ENCODE measurements around the gene ZNF219.
A peak's percentile ranks its signal among the peaks of the same experiment; 100 is the strongest.

The ZNF219 gene

GRCh38 chr14:21063479-21063878 lies 35.0 kb downstream of the ZNF219 start:
- no peak for DNase-seq

- DNase-seq: no peak
Observed at GRCh38 chr14:21061347-21061668, 37.1 kb downstream of the ZNF219 start.

- DNase-seq: no peak
Observed at GRCh38 chr14:21060614-21061346, 37.7 kb downstream of the ZNF219 start.

GRCh38 chr14:21059842-21060613 lies 38.4 kb downstream of the ZNF219 start:
- DNase-seq: no peak

- DNase-seq: no peak
Observed at GRCh38 chr14:21058903-21059302, 39.6 kb downstream of the ZNF219 start.

GRCh38 chr14:21057803-21058675 lies 40.4 kb downstream of the ZNF219 start, which contains the start of gene RNASE8:
RNASE8 (plus strand) TSS chr14:21057822; CDS start chr14:21057893, 71 bp downstream.
- DNase-seq: no peak

GRCh38 chr14:21056520-21057163 lies 41.8 kb downstream of the ZNF219 start:
- DNase-seq: no peak

- DNase-seq: no peak
Observed at GRCh38 chr14:21055432-21056117, 42.9 kb downstream of the ZNF219 start.

- no peak for DNase-seq
Observed at GRCh38 chr14:21054768-21055145, 43.7 kb downstream of the ZNF219 start.

GRCh38 chr14:21054123-21054767 lies 44.2 kb downstream of the ZNF219 start:
- no peak for DNase-seq

GRCh38 chr14:21053184-21054122 lies 45.0 kb downstream of the ZNF219 start:
- no peak for DNase-seq

GRCh38 chr14:21050597-21050996 lies 47.9 kb downstream of the ZNF219 start:
- DNase-seq: no peak

- DNase-seq: no peak
Observed at GRCh38 chr14:21049271-21049673, 49.2 kb downstream of the ZNF219 start.

- DNase-seq: no peak
Observed at GRCh38 chr14:21048638-21049037, 49.8 kb downstream of the ZNF219 start.

GRCh38 chr14:21047378-21047781 lies 51.1 kb downstream of the ZNF219 start:
- no peak for DNase-seq

GRCh38 chr14:21043974-21044618 lies 54.4 kb downstream of the ZNF219 start:
- peak; percentile 39 for DNase-seq

GRCh38 chr14:21043387-21043973 lies 55.0 kb downstream of the ZNF219 start:
- no peak for DNase-seq

GRCh38 chr14:21042918-21043317 lies 55.5 kb downstream of the ZNF219 start:
- DNase-seq: no peak

- DNase-seq: peak; percentile 10
Observed at GRCh38 chr14:21041676-21042433, 56.6 kb downstream of the ZNF219 start, which contains the start of gene RNASE7. RNASE7 (plus strand) TSS chr14:21042362; CDS start chr14:21042993, 631 bp downstream.
